Measurements from ENCODE around the gene STX1B.

GRCh38 chr16:30948667-30949649, 61.5 kb downstream of the STX1B start, which contains the start of gene ORAI3:
- TF ChIP-seq CTCF (IDR thresholded peaks at IDR 0.05 in 8 of 11, conservative IDR thresholded peaks at IDR 0.05 in 3 of 11) (peak in 1 of 11 experiments; percentile 14), POLR2A (IDR thresholded peaks at IDR 0.05) (peak in 1 of 3 donors; percentile 41), POLR2AphosphoS5 (IDR thresholded peaks at IDR 0.05) (peak; percentile 89 to 91 (median 91))
